ENCODE data around the gene NUTF2.

DNA sequence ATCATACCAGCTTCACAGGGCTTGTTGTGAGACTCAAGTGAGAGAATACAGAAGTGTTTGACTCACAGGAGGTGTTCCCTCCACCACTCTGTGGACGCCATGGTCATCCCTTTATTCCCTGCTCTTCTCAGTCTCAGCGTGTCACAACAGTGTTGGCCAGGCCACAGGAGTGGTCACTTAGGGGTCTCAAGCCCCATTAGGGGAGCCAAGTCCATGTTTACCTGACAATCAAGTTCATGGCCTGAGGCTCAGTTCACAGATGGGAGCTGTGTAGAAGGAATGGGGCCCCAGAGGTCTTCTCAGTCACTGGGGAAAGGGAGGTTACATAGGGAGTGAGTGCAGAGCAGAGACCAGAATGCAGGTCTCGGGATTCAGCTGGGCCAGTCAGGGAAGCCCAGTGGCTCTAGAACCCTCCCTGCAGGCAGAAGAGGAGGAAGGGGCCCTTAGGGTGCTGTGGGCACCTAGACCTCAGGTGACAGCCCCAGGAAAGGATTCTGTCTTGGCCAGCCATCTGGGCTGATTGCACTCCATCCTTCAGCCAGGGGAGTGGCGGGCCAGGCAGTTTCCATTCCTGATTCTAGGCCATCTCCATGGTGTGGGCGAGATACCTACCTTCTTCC is 10.3 kb downstream of the NUTF2 start:
- TF ChIP-seq POLR2A (IDR thresholded peaks at IDR 0.05), result no peak
- TF ChIP-seq, protein P1, sequence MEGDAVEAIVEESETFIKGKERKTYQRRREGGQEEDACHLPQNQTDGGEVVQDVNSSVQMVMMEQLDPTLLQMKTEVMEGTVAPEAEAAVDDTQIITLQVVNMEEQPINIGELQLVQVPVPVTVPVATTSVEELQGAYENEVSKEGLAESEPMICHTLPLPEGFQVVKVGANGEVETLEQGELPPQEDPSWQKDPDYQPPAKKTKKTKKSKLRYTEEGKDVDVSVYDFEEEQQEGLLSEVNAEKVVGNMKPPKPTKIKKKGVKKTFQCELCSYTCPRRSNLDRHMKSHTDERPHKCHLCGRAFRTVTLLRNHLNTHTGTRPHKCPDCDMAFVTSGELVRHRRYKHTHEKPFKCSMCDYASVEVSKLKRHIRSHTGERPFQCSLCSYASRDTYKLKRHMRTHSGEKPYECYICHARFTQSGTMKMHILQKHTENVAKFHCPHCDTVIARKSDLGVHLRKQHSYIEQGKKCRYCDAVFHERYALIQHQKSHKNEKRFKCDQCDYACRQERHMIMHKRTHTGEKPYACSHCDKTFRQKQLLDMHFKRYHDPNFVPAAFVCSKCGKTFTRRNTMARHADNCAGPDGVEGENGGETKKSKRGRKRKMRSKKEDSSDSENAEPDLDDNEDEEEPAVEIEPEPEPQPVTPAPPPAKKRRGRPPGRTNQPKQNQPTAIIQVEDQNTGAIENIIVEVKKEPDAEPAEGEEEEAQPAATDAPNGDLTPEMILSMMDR (IDR thresholded peaks at IDR 0.05), result no peak

All from lower leg skin (tissue), 3 donors.